Ascending aorta (tissue), 2 donors: Measurements from ENCODE around the gene BEGAIN. TPM values are rescaled to one million over a fixed set of nuclear protein-coding genes. Genes with fewer than 3 reads are reported as not detected.

Experiments
- DNase-seq, 2 donors: peaks; one replicate each; pipeline ENCODE4 v3.0.0-alpha.2; 2019; ENCODE audit warnings: low spot score in 2 of 2
- H3K27ac ChIP-seq, 2 donors: fragments of 200-600 bp; sonication (generic); one replicate each; pipeline ENCODE4 v1.5.1; 2016 to 2017; ENCODE audit warnings: mild to moderate bottlenecking in 1 of 2
- H3K27me3 ChIP-seq: fragments of 200-600 bp; sonication (generic); one replicate; pipeline ENCODE4 v1.5.1; 2017
- H3K36me3 ChIP-seq, 2 donors: fragments of 200-600 bp; sonication (generic); one replicate each; pipeline ENCODE4 v1.5.1; 2016
- H3K4me1 ChIP-seq, 2 donors: fragments of 200-600 bp; sonication (generic); one replicate each; pipeline ENCODE4 v1.5.1; 2016 to 2017; ENCODE audit warnings: mild to moderate bottlenecking in 1 of 2
- H3K4me3 ChIP-seq, 2 donors: fragments of 200-600 bp; sonication (generic); one replicate each; pipeline ENCODE4 v1.5.1; 2016 to 2017; ENCODE audit warnings: mild to moderate bottlenecking in 1 of 2
- H3K9me3 ChIP-seq, 2 donors: fragments of 200-600 bp; sonication (generic); one replicate each; pipeline ENCODE4 v1.5.1; 2016
- intact Hi-C: fragments of 100-400 bp; cut with DNase I; formaldehyde crosslinking; loops from one replicate; pipeline ENCODE4 v1.15.1; 2023
- total RNA-seq: library from RNA; depleted of rRNA; stranded (reverse); fragments of >200 nt; gene quantifications from one replicate; pipeline ENCODE4 v1.1.0, GENCODE V29; 2016
- TF ChIP-seq, protein P1 (sequence below), 3 experiments: fragments of 200-600 bp in 2 of 3; fragments of 450-650 bp in 1 of 3; sonication (generic) in 2 of 3; IDR thresholded peaks; one replicate each; pipeline ENCODE4 v1.5.1; 2016 to 2019; ENCODE audit warnings: antibody characterized with exemption in 3 of 3, mild to moderate bottlenecking in 1 of 3, moderate library complexity in 1 of 3

BEGAIN gene
- total RNA-seq, 1 donor from 2014 or later: 5.9 TPM

DNA sequence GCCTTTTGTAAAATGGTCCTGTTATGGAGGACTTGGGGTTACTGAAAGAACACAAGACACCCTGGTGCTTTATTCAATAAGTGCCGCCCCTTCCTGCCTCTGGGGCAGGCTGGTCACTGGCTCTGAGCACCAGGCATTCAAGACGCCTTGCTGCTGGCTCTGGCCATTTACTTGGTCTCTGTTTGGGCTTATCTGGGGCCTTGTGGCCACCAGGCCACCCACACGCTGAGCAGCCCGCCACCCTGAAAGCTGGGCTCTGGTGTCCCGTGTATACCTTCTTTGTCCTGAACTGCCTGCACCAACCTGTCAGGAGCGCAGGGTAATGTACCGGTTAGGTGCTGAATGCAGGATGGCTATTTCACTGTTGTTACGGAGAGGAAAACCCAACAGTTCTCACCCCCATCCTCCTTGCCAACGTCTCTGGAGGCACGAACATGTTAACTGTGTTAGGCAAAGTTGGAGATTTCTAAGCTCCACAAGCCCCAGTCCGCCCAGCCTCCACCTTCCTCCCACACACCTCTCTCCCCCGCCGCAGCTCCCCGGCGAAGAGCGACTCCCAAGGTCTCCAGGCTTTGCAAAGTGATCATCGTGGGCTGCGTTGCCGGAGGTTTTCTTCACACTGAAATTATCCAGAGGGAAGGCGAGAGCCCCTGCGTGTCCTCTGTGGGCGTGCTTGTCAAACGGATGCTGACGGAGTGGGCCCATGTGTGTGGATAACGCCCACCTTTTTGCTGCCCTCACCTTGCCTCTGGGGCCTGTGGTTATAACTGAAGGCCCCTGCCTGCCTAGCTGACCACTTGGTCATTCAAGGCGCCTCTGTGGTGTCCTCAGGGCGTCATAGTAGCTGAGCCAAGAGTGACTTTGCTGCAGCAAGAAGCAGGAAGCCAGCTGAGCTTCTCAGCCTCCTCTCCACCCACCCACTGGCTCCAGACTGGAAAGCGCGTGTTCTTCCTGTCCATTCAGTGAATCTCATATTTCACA is 18.8 kb upstream of the BEGAIN start:
- H3K4me1 ChIP-seq: no peaks in the 10 kb centered on the region
- intact Hi-C loops: no loop called here
- peaks cover 0 to 5% of the 10 kb centered on the region in 2 donors for H3K9me3 ChIP-seq
- H3K36me3 ChIP-seq: no peaks in the 10 kb centered on the region
- no peak overlapping the region for H3K4me3 ChIP-seq
- TF ChIP-seq, protein P1, sequence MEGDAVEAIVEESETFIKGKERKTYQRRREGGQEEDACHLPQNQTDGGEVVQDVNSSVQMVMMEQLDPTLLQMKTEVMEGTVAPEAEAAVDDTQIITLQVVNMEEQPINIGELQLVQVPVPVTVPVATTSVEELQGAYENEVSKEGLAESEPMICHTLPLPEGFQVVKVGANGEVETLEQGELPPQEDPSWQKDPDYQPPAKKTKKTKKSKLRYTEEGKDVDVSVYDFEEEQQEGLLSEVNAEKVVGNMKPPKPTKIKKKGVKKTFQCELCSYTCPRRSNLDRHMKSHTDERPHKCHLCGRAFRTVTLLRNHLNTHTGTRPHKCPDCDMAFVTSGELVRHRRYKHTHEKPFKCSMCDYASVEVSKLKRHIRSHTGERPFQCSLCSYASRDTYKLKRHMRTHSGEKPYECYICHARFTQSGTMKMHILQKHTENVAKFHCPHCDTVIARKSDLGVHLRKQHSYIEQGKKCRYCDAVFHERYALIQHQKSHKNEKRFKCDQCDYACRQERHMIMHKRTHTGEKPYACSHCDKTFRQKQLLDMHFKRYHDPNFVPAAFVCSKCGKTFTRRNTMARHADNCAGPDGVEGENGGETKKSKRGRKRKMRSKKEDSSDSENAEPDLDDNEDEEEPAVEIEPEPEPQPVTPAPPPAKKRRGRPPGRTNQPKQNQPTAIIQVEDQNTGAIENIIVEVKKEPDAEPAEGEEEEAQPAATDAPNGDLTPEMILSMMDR (IDR thresholded peaks at IDR 0.05): no peak
- no peaks in the 10 kb centered on the region for H3K27me3 ChIP-seq
- H3K27ac ChIP-seq: no peak overlapping the region
- DNase-seq: no peak

DNA sequence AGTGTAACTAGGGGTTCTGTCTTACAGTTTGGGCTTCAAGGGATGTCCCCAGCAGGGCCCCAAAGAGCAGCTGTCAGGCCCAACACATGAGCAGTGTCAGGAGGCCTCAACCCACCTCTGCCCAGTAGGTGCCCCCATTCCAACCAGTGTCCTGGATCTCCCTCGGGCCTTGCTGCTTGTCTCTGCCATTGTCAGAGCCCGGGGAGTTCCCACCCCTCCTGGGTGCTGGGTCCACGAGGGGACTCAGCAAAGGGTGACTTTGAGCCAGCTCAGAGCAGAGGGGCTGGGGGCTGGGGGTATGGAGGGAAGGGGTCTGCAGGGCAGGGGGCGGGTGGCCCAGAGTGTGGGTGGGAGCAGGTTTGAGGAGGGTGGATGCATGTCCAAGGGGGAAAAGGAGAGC is 18.0 kb upstream of the BEGAIN start:
- Histone ChIP-seq H3K4me3 (no peak overlapping the region), H3K27ac (no peak overlapping the region), H3K36me3 (no peaks in the 10 kb centered on the region), H3K4me1 (no peaks in the 10 kb centered on the region), H3K9me3 (peaks cover 0 to 5% of the 10 kb centered on the region in 2 donors), H3K27me3 (no peaks in the 10 kb centered on the region)
- no peak for DNase-seq
- intact Hi-C loops: no loop called here
- TF ChIP-seq, protein P1 (IDR thresholded peaks at IDR 0.05): no peak

DNA sequence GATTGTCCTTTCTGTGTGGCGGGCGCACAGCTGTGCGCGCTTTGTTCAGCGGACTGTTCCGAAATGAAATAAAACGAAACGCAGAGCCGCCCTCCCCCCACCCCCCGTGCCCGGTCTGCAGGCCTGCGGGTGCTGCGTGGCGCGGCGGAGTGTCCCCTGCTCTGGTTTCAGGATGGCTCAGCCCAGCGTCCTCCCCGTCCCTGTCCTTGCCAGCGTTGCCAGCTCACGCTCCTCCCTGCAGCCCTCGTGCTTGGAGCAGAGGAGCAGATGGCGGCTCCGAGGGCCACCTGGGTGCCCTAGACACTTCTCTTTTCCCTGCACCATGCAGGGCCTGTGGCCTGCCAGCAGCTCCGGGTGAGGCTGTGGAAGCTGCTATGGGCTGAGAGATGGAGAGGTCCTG is 17.5 kb upstream of the BEGAIN start:
- TF ChIP-seq, protein P1 (IDR thresholded peaks at IDR 0.05): no peak
- Histone ChIP-seq H3K9me3 (peaks cover 0 to 5% of the 10 kb centered on the region in 2 donors), H3K4me1 (no peaks in the 10 kb centered on the region), H3K36me3 (no peaks in the 10 kb centered on the region), H3K4me3 (no peak overlapping the region), H3K27ac (no peak overlapping the region), H3K27me3 (no peaks in the 10 kb centered on the region)
- no peak for DNase-seq
- intact Hi-C loops: no loop called here

DNA sequence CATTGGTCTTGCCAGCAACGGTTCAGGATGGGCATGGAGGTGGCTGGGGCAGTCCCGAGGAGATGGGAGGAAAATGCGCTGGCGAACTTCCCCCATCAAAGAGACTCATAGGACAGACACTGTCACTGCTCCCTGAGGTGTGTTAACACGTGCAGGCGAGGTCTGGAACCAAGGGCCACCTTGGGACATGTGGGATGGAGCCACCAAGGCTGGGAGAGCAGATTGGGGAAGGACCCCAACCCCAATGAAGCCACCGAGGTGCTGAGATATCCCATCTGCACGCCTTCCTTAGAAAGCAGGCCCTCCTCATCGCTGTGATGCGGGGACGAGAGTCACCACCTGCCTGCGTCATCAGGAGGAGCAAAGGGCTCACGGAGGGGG is 16.9 kb upstream of the BEGAIN start:
- intact Hi-C loops: no loop called here
- Histone ChIP-seq H3K4me1 (no peaks in the 10 kb centered on the region), H3K4me3 (no peak overlapping the region), H3K9me3 (peaks cover 0 to 5% of the 10 kb centered on the region in 2 donors), H3K27me3 (no peaks in the 10 kb centered on the region), H3K36me3 (no peaks in the 10 kb centered on the region), H3K27ac (no peak overlapping the region)
- no peak for DNase-seq
- TF ChIP-seq, protein P1 (IDR thresholded peaks at IDR 0.05): no peak

DNA sequence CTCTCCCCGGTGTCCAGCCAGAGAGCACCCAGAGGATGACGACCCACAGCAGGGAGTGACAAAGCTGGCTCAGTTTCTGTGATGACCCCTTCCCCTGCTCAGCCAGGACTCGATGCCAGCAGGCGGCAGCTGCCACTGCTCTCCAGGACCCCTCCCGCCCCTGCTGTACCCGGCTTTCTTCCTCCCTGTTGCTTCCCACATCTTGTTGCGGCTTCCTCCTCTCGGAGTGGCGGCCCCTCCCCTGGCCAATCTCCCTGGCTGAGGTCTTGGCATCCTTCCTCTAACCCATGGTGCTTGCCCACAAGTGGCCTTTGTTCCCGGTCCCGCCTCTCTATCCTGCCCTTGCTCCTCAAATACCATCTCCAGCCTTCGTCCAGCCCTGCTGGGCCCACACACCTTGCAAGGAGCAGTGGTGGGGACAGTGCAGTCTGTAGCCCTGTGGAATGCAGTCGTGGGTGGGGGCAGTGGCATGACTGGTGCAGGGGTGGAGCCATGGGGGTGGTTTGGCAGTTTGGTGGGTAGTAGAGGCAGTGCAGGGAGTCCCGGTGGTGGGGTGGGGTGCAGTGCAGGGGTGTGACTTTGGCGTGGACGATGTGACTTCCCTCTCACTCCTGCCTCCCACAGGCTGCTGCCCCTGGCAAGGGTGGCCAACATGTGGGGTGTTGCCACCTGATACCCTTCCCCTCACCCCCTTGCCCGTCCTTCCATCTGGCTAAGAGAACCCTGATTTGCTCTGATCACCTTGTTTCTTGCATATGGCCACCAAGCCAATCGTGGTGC is 16.3 kb upstream of the BEGAIN start:
- no peaks in the 10 kb centered on the region for H3K4me1 ChIP-seq
- TF ChIP-seq, protein P1 (IDR thresholded peaks at IDR 0.05): no peak
- no peaks in the 10 kb centered on the region for H3K36me3 ChIP-seq
- H3K27ac ChIP-seq: no peak overlapping the region
- no peaks in the 10 kb centered on the region for H3K27me3 ChIP-seq
- intact Hi-C loops: no loop called here
- no peak overlapping the region for H3K4me3 ChIP-seq
- H3K9me3 ChIP-seq: peaks cover 0 to 5% of the 10 kb centered on the region in 2 donors
- DNase-seq: no peak
